ENCODE measurements around the gene CALHM3.

GRCh38 chr10:103443475-103444185, 35.4 kb downstream of the CALHM3 start:
- no peak for TF ChIP-seq CTCF (conservative IDR thresholded peaks at IDR 0.05; ENCODE audit: low read depth, low read length)
- TF ChIP-seq EZH2phosphoT487 (IDR thresholded peaks at IDR 0.05; ENCODE audit: borderline replicate concordance, low read length) = no peak

Data from PC-3 (cell line).